Astrocyte of the cerebellum (primary cell): ENCODE results near the gene FCRL6.

Experiments used
- DNase-seq: peaks from one replicate; pipeline ENCODE4 v3.0.0-alpha.2; 2011; ENCODE audit warnings: low read depth
- H3K4me3 ChIP-seq: 2 replicates; pipeline ENCODE4 v1.5.1; 2011; ENCODE audit warnings: mild to moderate bottlenecking, low read depth, low read length, moderate library complexity
- CTCF ChIP-seq: IDR thresholded peaks from 2 replicates; pipeline ENCODE4 v1.5.1; 2012; ENCODE audit warnings: low read length, low read depth, moderate library complexity, mild to moderate bottlenecking; ENCODE audit errors: missing control alignments
- in situ Hi-C: cut with HindIII; loops from 2 replicates; pipeline ENCODE4 v1.10.0; 2017; ENCODE audit warnings: low sequenced_read_pairs

FCRL6 gene

GRCh38 chr1:159845751-159846629 is 43.8 kb downstream of the FCRL6 start:
- in situ Hi-C loops: no loop called here
- no peak for DNase-seq
- H3K4me3 ChIP-seq: no peak overlapping the region
- no peak for TF ChIP-seq CTCF

GRCh38 chr1:159847231-159847630 is 45.1 kb downstream of the FCRL6 start:
- in situ Hi-C loops: no loop called here
- no peak overlapping the region for H3K4me3 ChIP-seq
- TF ChIP-seq CTCF: no peak
- no peak for DNase-seq

- TF ChIP-seq CTCF: no peak
- in situ Hi-C loops: no loop called here
- no peak overlapping the region for H3K4me3 ChIP-seq
- no peak for DNase-seq
Observed at GRCh38 chr1:159848326-159848725, 46.2 kb downstream of the FCRL6 start.

GRCh38 chr1:159849626-159850366 is 47.6 kb downstream of the FCRL6 start:
- TF ChIP-seq CTCF: no peak
- in situ Hi-C loops: no loop called here
- no peak for DNase-seq
- H3K4me3 ChIP-seq: no peak overlapping the region

GRCh38 chr1:159851407-159851806 is 49.2 kb downstream of the FCRL6 start:
- in situ Hi-C loops: no loop called here
- no peak for DNase-seq
- peak; percentile 8 for TF ChIP-seq CTCF
- no peak overlapping the region for H3K4me3 ChIP-seq

- H3K4me3 ChIP-seq: peak overlapping the region; percentile 46
- in situ Hi-C loops: no loop called here
- no peak for TF ChIP-seq CTCF
- no peak for DNase-seq
Observed at GRCh38 chr1:159853417-159854115, 51.4 kb downstream of the FCRL6 start.
